Vagina (tissue), 2 donors: Measurements from ENCODE around the gene MTNR1A. TPM values are rescaled to one million over a fixed set of nuclear protein-coding genes. Genes with fewer than 3 reads are reported as not detected.
A peak's percentile ranks its signal among the peaks of the same experiment; 100 is the strongest.

Experiments used
- DNase-seq, 2 donors: peaks; one replicate each; pipeline ENCODE4 v3.0.0-alpha.2; 2017; ENCODE audit errors: extremely low spot score in 2 of 2
- H3K27ac ChIP-seq: fragments of 200-600 bp; sonication (generic); one replicate; pipeline ENCODE4 v1.5.1; 2019
- H3K27me3 ChIP-seq: fragments of 200-600 bp; sonication (generic); one replicate; pipeline ENCODE4 v1.5.1; 2019
- H3K36me3 ChIP-seq, 2 donors: fragments of 200-600 bp; sonication (generic); one replicate each; pipeline ENCODE4 v1.5.1; 2017 to 2019
- H3K4me1 ChIP-seq: fragments of 200-600 bp; sonication (generic); one replicate; pipeline ENCODE4 v1.5.1; 2019
- H3K4me3 ChIP-seq, 2 donors: fragments of 200-600 bp; sonication (generic); 1 replicate in 1 of 2; 2 replicates in 1 of 2; pipeline ENCODE4 v1.5.1; 2016 to 2019
- H3K9me3 ChIP-seq: fragments of 200-600 bp; sonication (generic); one replicate; pipeline ENCODE4 v1.5.1; 2019
- CTCF ChIP-seq, 3 experiments: fragments of 450-650 bp in 2 of 3; fragments of 200-600 bp in 1 of 3; sonication (generic) in 1 of 3; IDR thresholded peaks; one replicate each; pipeline ENCODE4 v1.5.1; 2017 to 2019; ENCODE audit warnings: antibody characterized with exemption in 3 of 3, mild to moderate bottlenecking in 2 of 3, moderate library complexity in 2 of 3
- POLR2A ChIP-seq, 2 donors: fragments of 450-650 bp; IDR thresholded peaks; one replicate each; pipeline ENCODE4 v1.6.1; 2017; ENCODE audit warnings: antibody characterized with exemption in 2 of 2, mild to moderate bottlenecking in 2 of 2, moderate library complexity in 2 of 2
- POLR2AphosphoS5 ChIP-seq, 2 donors: sonication (generic); formaldehyde crosslinking; IDR thresholded peaks; one replicate each; pipeline ENCODE4 v1.9.0; 2017; ENCODE audit warnings: antibody characterized with exemption in 2 of 2, mild to moderate bottlenecking in 2 of 2, low read depth in 1 of 2; ENCODE audit not compliant: insufficient read depth in 1 of 2
- intact Hi-C: fragments of 100-400 bp; cut with DNase I; formaldehyde crosslinking; loops from one replicate; pipeline ENCODE4 v1.15.1; 2023
- total RNA-seq: library from RNA; depleted of rRNA; stranded (reverse); fragments of >200 nt; gene quantifications from one replicate; pipeline ENCODE4 v1.2.3, GENCODE V29; 2016

Gene MTNR1A
- not detected for total RNA-seq

GRCh38 chr4:186554914-186555827 lies at the start of gene MTNR1A:
MTNR1A (minus strand) TSS chr4:186555567; CDS start chr4:186555365, 202 bp downstream.
- peak in 1 of 2 donors; percentile 60 for DNase-seq
- no peaks in the 10 kb centered on the region for H3K27me3 ChIP-seq
- no peak for TF ChIP-seq POLR2A (IDR thresholded peaks at IDR 0.05)
- TF ChIP-seq CTCF (IDR thresholded peaks at IDR 0.05): no peak
- TF ChIP-seq POLR2AphosphoS5 (IDR thresholded peaks at IDR 0.05; ENCODE audit: insufficient read depth in 1 of 2, low read depth in 1 of 2): no peak
- no peaks in the 10 kb centered on the region for H3K36me3 ChIP-seq
- peak within 1 kb of the TSS in 1 of 2 donors; percentile 7 for H3K4me3 ChIP-seq
- H3K9me3 ChIP-seq: no peaks in the 10 kb centered on the region
- peaks cover 5% of the 10 kb centered on the region for H3K4me1 ChIP-seq
- intact Hi-C loops: no loop called here
- no peak within 1 kb of the TSS for H3K27ac ChIP-seq

GRCh38 chr4:186604124-186604807 lies 48.9 kb upstream of the MTNR1A start:
- Histone ChIP-seq H3K36me3 (peaks cover 0 to 37% of the 10 kb centered on the region in 2 donors), H3K4me3 (no peak overlapping the region), H3K27me3 (no peaks in the 10 kb centered on the region), H3K9me3 (no peaks in the 10 kb centered on the region), H3K27ac (no peak overlapping the region), H3K4me1 (no peaks in the 10 kb centered on the region)
- TF ChIP-seq POLR2AphosphoS5 (IDR thresholded peaks at IDR 0.05; ENCODE audit: insufficient read depth in 1 of 2, low read depth in 1 of 2) (no peak), CTCF (IDR thresholded peaks at IDR 0.05) (no peak), POLR2A (IDR thresholded peaks at IDR 0.05) (no peak)
- intact Hi-C loops: no loop called here
- no peak for DNase-seq

GRCh38 chr4:186602978-186603377 lies 47.6 kb upstream of the MTNR1A start:
- Histone ChIP-seq H3K4me1 (no peaks in the 10 kb centered on the region), H3K27me3 (no peaks in the 10 kb centered on the region), H3K9me3 (no peaks in the 10 kb centered on the region), H3K27ac (no peak overlapping the region), H3K36me3 (peaks cover 0 to 38% of the 10 kb centered on the region in 2 donors), H3K4me3 (no peak overlapping the region)
- DNase-seq: no peak
- TF ChIP-seq POLR2A (IDR thresholded peaks at IDR 0.05): no peak
- no peak for TF ChIP-seq POLR2AphosphoS5 (IDR thresholded peaks at IDR 0.05; ENCODE audit: insufficient read depth in 1 of 2, low read depth in 1 of 2)
- TF ChIP-seq CTCF (IDR thresholded peaks at IDR 0.05): no peak
- intact Hi-C loops: no loop called here

- no peaks in the 10 kb centered on the region for H3K27me3 ChIP-seq
- intact Hi-C loops: no loop called here
- H3K4me3 ChIP-seq: no peak overlapping the region
- no peak for TF ChIP-seq POLR2A (IDR thresholded peaks at IDR 0.05)
- no peak for TF ChIP-seq POLR2AphosphoS5 (IDR thresholded peaks at IDR 0.05; ENCODE audit: insufficient read depth in 1 of 2, low read depth in 1 of 2)
- no peak for TF ChIP-seq CTCF (IDR thresholded peaks at IDR 0.05)
- H3K27ac ChIP-seq: no peak overlapping the region
- no peaks in the 10 kb centered on the region for H3K9me3 ChIP-seq
- H3K4me1 ChIP-seq: no peaks in the 10 kb centered on the region
- H3K36me3 ChIP-seq: peaks cover 0 to 49% of the 10 kb centered on the region in 2 donors
- peak in 1 of 2 donors; percentile 13 for DNase-seq
Observed at GRCh38 chr4:186599483-186599882, 44.1 kb upstream of the MTNR1A start.
